Fibroblast of lung (primary cell): ENCODE measurements around the gene MT1G. TPM values are rescaled to one million over a fixed set of nuclear protein-coding genes. Genes with fewer than 3 reads are reported as not detected.
A peak's percentile ranks its signal among the peaks of the same experiment; 100 is the strongest.
"Not testable (repeated sequence)": the region's sequence is repeated elsewhere in the genome, so short reads cannot be mapped to it uniquely, and the experiment has no call there.

Source experiments
- DNase-seq, 2 donors: peaks; one replicate each; pipeline versions ENCODE4 v3.0.0 to v3.0.0-alpha.2; 2010; ENCODE audit warnings: low read depth in 2 of 2
- H2AFZ ChIP-seq: 2 replicates; pipeline ENCODE4 v1.5.1; 2012; ENCODE audit warnings: low read length, control low read depth, inconsistent platforms
- H3K27ac ChIP-seq: 2 replicates; pipeline ENCODE4 v1.5.1; 2011; ENCODE audit warnings: low read length, control low read depth; ENCODE audit not compliant: insufficient read depth
- H3K27me3 ChIP-seq: 2 replicates; pipeline ENCODE4 v1.5.1; 2011; ENCODE audit warnings: mild to moderate bottlenecking, low read length; ENCODE audit not compliant: control insufficient read depth, insufficient read depth
- H3K36me3 ChIP-seq: 2 replicates; pipeline ENCODE4 v1.5.1; 2011; ENCODE audit warnings: low read length; ENCODE audit not compliant: control insufficient read depth, insufficient read depth
- H3K4me1 ChIP-seq: 2 replicates; pipeline ENCODE4 v1.5.1; 2011; ENCODE audit warnings: low read length; ENCODE audit not compliant: control insufficient read depth, insufficient read depth; ENCODE audit errors: extremely low read depth
- H3K4me2 ChIP-seq: 2 replicates; pipeline ENCODE4 v1.5.1; 2011; ENCODE audit warnings: low read length, control low read depth; ENCODE audit not compliant: insufficient read depth; ENCODE audit errors: extremely low read depth
- H3K4me3 ChIP-seq, 4 experiments: fragments of 200-600 bp in 1 of 4; sonication (generic) in 1 of 4; replicated peaks in 1 of 4; 2 replicates each; pipeline ENCODE4 v1.5.1; 2011 to 2016; ENCODE audit warnings: low read length in 4 of 4, low read depth in 3 of 4, mild to moderate bottlenecking in 3 of 4, control low read depth in 2 of 4, inconsistent platforms in 1 of 4, mixed read lengths in 1 of 4; ENCODE audit not compliant: insufficient read depth in 1 of 4; ENCODE audit errors: control extremely low read depth in 1 of 4
- H3K79me2 ChIP-seq: 2 replicates; pipeline ENCODE4 v1.5.1; 2012; ENCODE audit warnings: mild to moderate bottlenecking, low read length, inconsistent platforms; ENCODE audit not compliant: control insufficient read depth, insufficient read depth
- H3K9ac ChIP-seq: 2 replicates; pipeline ENCODE4 v1.5.1; 2011; ENCODE audit warnings: mild to moderate bottlenecking, low read length, control low read depth; ENCODE audit not compliant: insufficient read depth
- H3K9me3 ChIP-seq: 2 replicates; pipeline ENCODE4 v1.5.1; 2012; ENCODE audit warnings: low read depth, low read length; ENCODE audit not compliant: control insufficient read depth, insufficient read depth
- H4K20me1 ChIP-seq: 2 replicates; pipeline ENCODE4 v1.5.1; 2011; ENCODE audit warnings: low read length; ENCODE audit not compliant: control insufficient read depth, insufficient read depth; ENCODE audit errors: extremely low read depth
- EZH2 ChIP-seq: IDR thresholded peaks from 2 replicates; pipeline ENCODE4 v1.5.1; 2012; ENCODE audit warnings: low read length, control low read depth, mild to moderate bottlenecking; ENCODE audit errors: missing control alignments
- polyA plus RNA-seq, 2 donors: library from polyadenylated mRNA; depleted of rRNA in 1 of 2; stranded (reverse) in 1 of 2; unstranded in 1 of 2; fragments of >200 nt; gene quantifications; 2 replicates each; pipeline ENCODE4 v1.2.1, GENCODE V29; 2011 to 2012; ENCODE audit warnings: missing spikeins in 1 of 2
- total RNA-seq: library from RNA; depleted of rRNA; stranded (reverse); fragments of >200 nt; gene quantifications from 2 replicates; pipeline ENCODE4 v1.2.1, GENCODE V29; 2014
- TF ChIP-seq, protein P1 (sequence below), 2 donors: IDR thresholded peaks in 1 of 2; conservative IDR thresholded peaks in 1 of 2; 1 replicate in 1 of 2; 2 replicates in 1 of 2; pipeline ENCODE4 v1.5.1; 2011 to 2012; ENCODE audit warnings: low read length in 2 of 2, control low read depth in 1 of 2, inconsistent platforms in 1 of 2, low read depth in 1 of 2, mild to moderate bottlenecking in 1 of 2

MT1G gene
- total and polyA plus RNA-seq, 2 donors (not counting 1 experiment from before 2014, with no cell fraction given): 5.7 to 11.6 TPM

DNA sequence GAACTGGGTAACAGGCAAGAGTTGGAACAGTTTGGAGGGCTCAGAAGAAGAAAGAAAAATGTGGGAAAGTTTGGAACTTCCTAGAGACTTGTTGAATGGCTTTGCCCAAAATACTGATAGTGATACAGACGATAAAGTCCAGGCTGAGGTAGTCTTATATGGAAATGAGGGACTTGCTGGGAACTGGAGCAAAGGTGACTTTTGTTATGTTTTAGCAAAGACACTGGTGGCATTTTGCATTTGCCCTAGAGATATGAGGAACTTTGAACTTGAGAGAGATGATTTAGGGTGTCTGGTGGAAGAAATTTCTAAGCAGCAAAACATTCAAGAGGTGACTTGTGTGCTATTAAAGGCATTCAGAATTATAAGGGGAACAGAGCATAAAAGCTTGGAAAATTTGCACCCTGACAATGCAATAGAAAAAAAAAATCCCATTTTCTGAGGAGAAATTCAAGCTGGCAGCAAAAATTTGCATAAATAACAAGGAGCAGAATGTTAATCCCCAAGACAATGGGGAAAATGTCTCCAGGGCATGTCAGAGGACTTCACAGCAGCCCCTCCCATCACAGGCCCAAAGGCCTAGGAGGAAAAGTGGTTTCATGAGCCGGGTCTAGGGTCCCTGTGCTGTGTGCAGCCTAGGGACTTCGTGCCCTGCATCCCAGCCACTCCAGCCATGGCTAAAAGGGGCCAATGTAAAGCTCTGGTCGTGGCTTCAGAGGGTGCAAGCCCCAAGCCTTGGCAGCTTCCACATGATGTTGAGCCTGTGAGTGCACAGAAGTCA is 46.0 kb downstream of the MT1G start:
- H3K79me2 ChIP-seq: peaks cover 16% of the 10 kb centered on the region
- not testable (repeated sequence) for H3K4me2 ChIP-seq, H3K27me3 ChIP-seq, H3K27ac ChIP-seq, H3K4me1 ChIP-seq, H3K9ac ChIP-seq, H3K9me3 ChIP-seq, H4K20me1 ChIP-seq, H3K36me3 ChIP-seq, H2AFZ ChIP-seq, H3K4me3 ChIP-seq, DNase-seq

DNA sequence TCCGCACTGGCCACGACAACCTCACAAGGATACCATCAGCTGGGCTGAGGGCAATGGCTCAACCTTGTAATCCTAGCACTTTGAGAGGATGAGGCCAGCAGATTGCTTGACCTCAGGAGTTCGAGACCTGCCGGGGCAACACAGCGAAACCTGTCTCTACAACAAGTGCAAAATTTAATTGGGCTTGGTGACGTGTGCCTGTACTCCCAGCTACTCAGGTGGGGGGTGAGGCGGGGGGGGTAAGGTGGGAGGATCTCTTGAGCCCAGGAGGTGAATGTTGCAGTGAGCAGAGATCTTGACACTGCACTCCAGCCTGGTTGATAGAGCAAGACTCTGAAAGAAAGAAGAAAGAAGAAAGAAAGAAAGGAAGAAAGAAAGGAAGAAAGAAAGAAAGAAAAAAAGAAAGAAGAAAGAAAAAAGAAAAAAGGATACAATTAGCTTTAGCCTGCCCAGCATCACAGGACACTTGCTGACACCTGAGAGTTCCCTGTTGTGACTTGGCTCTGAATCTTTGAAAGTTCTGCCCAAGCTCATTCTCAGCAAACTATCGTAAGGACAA is 47.4 kb downstream of the MT1G start:
- H3K79me2 ChIP-seq: peaks cover 5% of the 10 kb centered on the region
- H3K9ac ChIP-seq: no peak overlapping the region
- no peaks in the 10 kb centered on the region for H3K36me3 ChIP-seq
- no peak overlapping the region for H3K4me2 ChIP-seq
- no peak overlapping the region for H2AFZ ChIP-seq
- no peak overlapping the region for H3K4me3 ChIP-seq
- DNase-seq: no peak
- no peaks in the 10 kb centered on the region for H3K27me3 ChIP-seq
- no peak overlapping the region for H3K27ac ChIP-seq
- H4K20me1 ChIP-seq: no peaks in the 10 kb centered on the region
- H3K4me1 ChIP-seq: peaks cover 9% of the 10 kb centered on the region
- H3K9me3 ChIP-seq: no peaks in the 10 kb centered on the region
- TF ChIP-seq, protein P1, sequence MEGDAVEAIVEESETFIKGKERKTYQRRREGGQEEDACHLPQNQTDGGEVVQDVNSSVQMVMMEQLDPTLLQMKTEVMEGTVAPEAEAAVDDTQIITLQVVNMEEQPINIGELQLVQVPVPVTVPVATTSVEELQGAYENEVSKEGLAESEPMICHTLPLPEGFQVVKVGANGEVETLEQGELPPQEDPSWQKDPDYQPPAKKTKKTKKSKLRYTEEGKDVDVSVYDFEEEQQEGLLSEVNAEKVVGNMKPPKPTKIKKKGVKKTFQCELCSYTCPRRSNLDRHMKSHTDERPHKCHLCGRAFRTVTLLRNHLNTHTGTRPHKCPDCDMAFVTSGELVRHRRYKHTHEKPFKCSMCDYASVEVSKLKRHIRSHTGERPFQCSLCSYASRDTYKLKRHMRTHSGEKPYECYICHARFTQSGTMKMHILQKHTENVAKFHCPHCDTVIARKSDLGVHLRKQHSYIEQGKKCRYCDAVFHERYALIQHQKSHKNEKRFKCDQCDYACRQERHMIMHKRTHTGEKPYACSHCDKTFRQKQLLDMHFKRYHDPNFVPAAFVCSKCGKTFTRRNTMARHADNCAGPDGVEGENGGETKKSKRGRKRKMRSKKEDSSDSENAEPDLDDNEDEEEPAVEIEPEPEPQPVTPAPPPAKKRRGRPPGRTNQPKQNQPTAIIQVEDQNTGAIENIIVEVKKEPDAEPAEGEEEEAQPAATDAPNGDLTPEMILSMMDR (conservative IDR thresholded peaks at IDR 0.05 in 1 of 2, IDR thresholded peaks at IDR 0.05 in 1 of 2; ENCODE audit: low read depth in 1 of 2, low read length in 2 of 2): no peak
- TF ChIP-seq EZH2: no peak

DNA sequence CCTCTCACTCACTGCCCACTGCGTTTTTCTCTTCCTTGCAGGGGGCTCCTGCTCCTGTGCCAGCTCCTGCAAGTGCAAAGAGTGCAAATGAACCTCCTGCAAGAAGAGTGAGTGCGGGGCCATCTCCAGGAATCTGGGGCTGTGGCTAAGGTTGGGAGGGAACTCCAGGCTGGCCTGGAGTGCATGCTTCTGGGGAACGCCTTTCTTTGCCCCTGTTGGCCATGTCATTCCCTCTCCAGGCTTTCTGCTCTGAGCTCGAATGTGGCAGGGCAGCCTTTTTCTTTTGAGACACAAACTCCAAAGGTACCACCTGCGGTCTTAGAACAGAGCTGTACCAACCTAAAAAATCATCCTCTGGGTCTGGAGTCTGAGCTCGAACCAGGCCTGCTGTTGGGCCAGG is 49.7 kb downstream of the MT1G start:
- no peaks in the 10 kb centered on the region for H3K27me3 ChIP-seq
- H3K27ac ChIP-seq: peak overlapping the region; percentile 77
- no peaks in the 10 kb centered on the region for H3K79me2 ChIP-seq
- H3K4me3 ChIP-seq: peak overlapping the region in 1 of 4 experiments; percentile 52
- H4K20me1 ChIP-seq: no peaks in the 10 kb centered on the region
- no peak for TF ChIP-seq EZH2
- TF ChIP-seq, protein P1 (conservative IDR thresholded peaks at IDR 0.05 in 1 of 2, IDR thresholded peaks at IDR 0.05 in 1 of 2; ENCODE audit: low read depth in 1 of 2, low read length in 2 of 2): no peak
- no peaks in the 10 kb centered on the region for H3K36me3 ChIP-seq
- peak overlapping the region; percentile 97 for H3K4me2 ChIP-seq
- H3K4me1 ChIP-seq: peaks cover 18% of the 10 kb centered on the region
- H2AFZ ChIP-seq: no peak overlapping the region
- H3K9me3 ChIP-seq: no peaks in the 10 kb centered on the region
- H3K9ac ChIP-seq: no peak overlapping the region
- DNase-seq: no peak
